Activated CD4-positive, alpha-beta memory T cell treated with anti-CD3 and anti-CD28 coated beads for 36 hours (primary cell): ENCODE results near the gene PACSIN3. TPM values are rescaled to one million over a fixed set of nuclear protein-coding genes. Genes with fewer than 3 reads are reported as not detected.

ENCODE experiments used
- CTCF ChIA-PET: fragments of 350-600 bp; sonication (Branson Sonifier 250); formaldehyde crosslinking; loops from one replicate; lab custom pipeline; 2021; ENCODE audit warnings: antibody characterized with exemption, inconsistent platforms; lab: Charles Lee
- POLR2A ChIA-PET: fragments of 350-600 bp; sonication (Branson Sonifier 250); formaldehyde crosslinking; loops from one replicate; lab custom pipeline; 2021; ENCODE audit warnings: antibody characterized with exemption; lab: Charles Lee
- DNase-seq: peaks from one replicate; pipeline ENCODE4 v3.0.0-alpha.2; 2020
- H3K27ac Mint-ChIP-seq: one replicate; pipeline ENCODE4 v1.8.0; 2021; ENCODE audit warnings: mixed read lengths
- H3K27me3 Mint-ChIP-seq: one replicate; pipeline ENCODE4 v1.8.0; 2021; ENCODE audit warnings: mixed read lengths
- H3K36me3 Mint-ChIP-seq: one replicate; pipeline ENCODE4 v1.8.0; 2021; ENCODE audit warnings: mixed read lengths
- H3K4me1 Mint-ChIP-seq: one replicate; pipeline ENCODE4 v1.8.0; 2021; ENCODE audit warnings: low read depth, mixed read lengths
- H3K4me3 Mint-ChIP-seq: one replicate; pipeline ENCODE4 v1.8.0; 2021; ENCODE audit warnings: mild to moderate bottlenecking, mixed read lengths
- H3K9me3 Mint-ChIP-seq: one replicate; pipeline ENCODE4 v1.8.0; 2021; ENCODE audit warnings: mixed read lengths
- intact Hi-C: fragments of 100-400 bp; cut with micrococcal nuclease; formaldehyde crosslinking; loops from one replicate; pipeline ENCODE4 v1.15.1; 2023
- microRNA-seq: library from miRNA; unstranded; fragments of <30 nt; microRNA quantifications from one replicate; pipeline ENCODE4 v1.2.0, GENCODE V29; 2022; ENCODE audit warnings: borderline number of aligned reads, borderline microRNAs expressed, borderline replicate concordance
- total RNA-seq, 2 experiments: library from RNA; stranded (reverse); gene quantifications; one replicate each; pipeline ENCODE4 v1.2.3, GENCODE V29; 2021

Gene PACSIN3
- total RNA-seq, 2 experiments from 2014 or later: 5.3 to 6.0 TPM

DNA sequence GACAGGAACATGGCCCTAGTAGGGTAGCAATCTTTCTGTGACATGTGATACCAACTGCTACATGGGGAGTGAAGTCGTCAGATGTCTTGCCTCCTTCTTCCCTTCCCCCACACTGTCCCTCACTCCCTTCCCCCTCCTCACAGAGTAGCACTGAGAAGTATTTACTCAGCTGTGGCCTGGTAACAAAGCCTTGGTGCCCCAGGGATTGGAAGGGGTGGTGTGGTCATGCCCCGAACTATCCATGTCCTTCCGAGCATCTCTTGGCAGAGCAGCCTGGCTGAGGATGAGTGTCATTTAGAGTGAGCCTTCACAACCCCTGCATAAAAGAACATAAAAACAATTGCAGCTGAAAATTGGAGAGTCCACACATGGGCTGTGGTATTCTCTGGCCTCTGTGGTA is 55.7 kb downstream of the PACSIN3 start:
- no peak for DNase-seq
- Mint-ChIP-seq H3K4me3 (no peak overlapping the region), H3K27me3 (no peaks in the 10 kb centered on the region), H3K4me1 (no peaks in the 10 kb centered on the region), H3K36me3 (no peaks in the 10 kb centered on the region), H3K9me3 (no peaks in the 10 kb centered on the region), H3K27ac (no peak overlapping the region)
- ChIA-PET POLR2A (no interaction called here), CTCF (interaction anchor here (1.7 kb wide), 1 partner anchor 23 kb away, joined by 4 read pairs; no protein-coding TSS in a partner anchor)
- intact Hi-C loops: no loop called here

Small RNAs within 50 kb of the gene (microRNA-seq; reads per million reads assigned to microRNA genes)
- not detected for gene MIR6745

Other genes starting within 250 kb of the PACSIN3 start
- gene CSTPP1, start 249.7 kb downstream of the PACSIN3 start, total RNA-seq: 10 to 100 TPM; 18.4 to 18.5 TPM
- 10 to 100 TPM; 66.5 to 66.6 TPM for gene ARFGAP2, start 9.6 kb downstream of the PACSIN3 start, total RNA-seq
- gene DDB2, start 28.5 kb upstream of the PACSIN3 start, total RNA-seq: 100 to 1,000 TPM; 194 to 198 TPM
- gene ACP2, start 62.4 kb upstream of the PACSIN3 start, total RNA-seq: 10 to 100 TPM; 10.1 to 12.2 TPM
- gene NR1H3, start 71.6 kb upstream of the PACSIN3 start, total RNA-seq: 10 to 100 TPM; 13.0 to 14.0 TPM
- 10 to 100 TPM; 58.2 to 62.1 TPM for gene MADD, start 83.7 kb upstream of the PACSIN3 start, total RNA-seq
- not detected for gene MYBPC3, start 166.3 kb upstream of the PACSIN3 start, total RNA-seq
- gene SPI1, start 192.1 kb upstream of the PACSIN3 start, total RNA-seq: not detected
- 10 to 100 TPM; 17.7 to 18.0 TPM for gene SLC39A13, start 222.2 kb upstream of the PACSIN3 start, total RNA-seq
- gene PSMC3, start 240.0 kb upstream of the PACSIN3 start, total RNA-seq: 100 to 1,000 TPM; 143 to 148 TPM